Ishikawa (cell line): ENCODE data around the gene MAGI1.

Source experiments
- CEBPB ChIP-seq: IDR thresholded peaks from 2 replicates; pipeline ENCODE4 v1.6.1; 2012
- CREB1 ChIP-seq: IDR thresholded peaks from 2 replicates; pipeline ENCODE4 v1.6.1; 2012; ENCODE audit warnings: low read depth
- EGR1 ChIP-seq: IDR thresholded peaks from 2 replicates; pipeline ENCODE4 v1.6.1; 2012
- EP300 ChIP-seq: IDR thresholded peaks from 2 replicates; pipeline ENCODE4 v1.6.1; 2012; ENCODE audit warnings: borderline replicate concordance
- FOXM1 ChIP-seq: IDR thresholded peaks from 2 replicates; pipeline ENCODE4 v1.6.1; 2012; ENCODE audit warnings: low read depth, borderline replicate concordance
- NFIC ChIP-seq: IDR thresholded peaks from 2 replicates; pipeline ENCODE4 v1.6.1; 2012
- RAD21 ChIP-seq: IDR thresholded peaks from 2 replicates; pipeline ENCODE4 v1.6.1; 2012; ENCODE audit warnings: low read depth
- REST ChIP-seq: IDR thresholded peaks from 2 replicates; pipeline ENCODE4 v1.6.1; 2012; ENCODE audit warnings: low read depth, mild to moderate bottlenecking
- TAF1 ChIP-seq: IDR thresholded peaks from 2 replicates; pipeline ENCODE4 v1.6.1; 2012; ENCODE audit warnings: low read depth, mild to moderate bottlenecking
- TCF12 ChIP-seq: IDR thresholded peaks from 2 replicates; pipeline ENCODE4 v1.6.1; 2012; ENCODE audit warnings: low read depth
- TEAD4 ChIP-seq: IDR thresholded peaks from 2 replicates; pipeline ENCODE4 v1.6.1; 2012
- USF1 ChIP-seq: IDR thresholded peaks from 2 replicates; pipeline ENCODE4 v1.6.1; 2012
- YY1 ChIP-seq: IDR thresholded peaks from 2 replicates; pipeline ENCODE4 v1.6.1; 2012; ENCODE audit warnings: low read depth
- ZBTB7A ChIP-seq: IDR thresholded peaks from 2 replicates; pipeline ENCODE4 v1.6.1; 2012; ENCODE audit warnings: low read depth
- TF ChIP-seq, protein P1 (sequence below): IDR thresholded peaks from 2 replicates; pipeline ENCODE4 v1.6.1; 2012

MAGI1 gene

DNA sequence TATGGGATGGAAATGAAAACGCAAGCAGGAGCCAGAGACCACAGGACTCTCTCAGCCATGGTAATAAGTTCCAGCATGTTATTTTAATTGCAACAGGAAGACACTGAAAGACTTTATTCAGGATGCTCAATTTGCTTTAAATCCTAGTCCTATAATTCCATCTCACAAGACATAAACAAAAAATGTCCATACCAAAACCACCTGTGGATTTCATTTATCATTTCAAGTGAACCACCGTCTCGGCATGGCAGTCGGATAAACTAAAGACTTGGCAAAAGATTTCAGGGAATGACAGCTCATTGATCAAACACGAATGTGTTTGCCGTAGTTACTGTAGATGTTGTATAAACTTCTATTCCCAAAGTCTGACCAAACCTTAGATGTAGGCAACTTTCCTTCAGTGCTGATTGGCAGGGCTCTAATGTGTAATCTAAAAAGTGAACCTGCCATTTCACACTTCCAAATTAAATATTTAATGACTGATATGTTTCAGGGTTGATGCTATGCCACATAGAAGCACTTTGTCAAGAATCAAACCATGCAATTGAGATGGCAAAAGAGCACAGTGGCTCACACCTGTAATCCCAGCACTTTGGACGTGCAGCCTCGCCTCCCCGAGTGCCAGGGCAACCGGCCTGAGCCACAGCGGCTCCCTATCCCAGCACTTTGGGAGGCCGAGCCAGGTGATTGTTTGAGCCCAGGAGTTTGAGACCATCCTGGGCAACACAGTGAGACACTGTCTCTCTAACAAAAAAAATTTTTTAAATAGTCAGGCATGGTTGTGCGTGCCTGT, 331.7 kb downstream of the MAGI1 start:
- no peak for TF ChIP-seq FOXM1
- no peak for TF ChIP-seq NFIC
- no peak for TF ChIP-seq CEBPB
- no peak for TF ChIP-seq EGR1
- TF ChIP-seq TAF1 = no peak
- TF ChIP-seq TEAD4 = no peak
- TF ChIP-seq REST = no peak
- no peak for TF ChIP-seq EP300
- no peak for TF ChIP-seq ZBTB7A
- TF ChIP-seq, protein P1, sequence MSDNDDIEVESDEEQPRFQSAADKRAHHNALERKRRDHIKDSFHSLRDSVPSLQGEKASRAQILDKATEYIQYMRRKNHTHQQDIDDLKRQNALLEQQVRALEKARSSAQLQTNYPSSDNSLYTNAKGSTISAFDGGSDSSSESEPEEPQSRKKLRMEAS = no peak
- TF ChIP-seq YY1 = no peak

DNA sequence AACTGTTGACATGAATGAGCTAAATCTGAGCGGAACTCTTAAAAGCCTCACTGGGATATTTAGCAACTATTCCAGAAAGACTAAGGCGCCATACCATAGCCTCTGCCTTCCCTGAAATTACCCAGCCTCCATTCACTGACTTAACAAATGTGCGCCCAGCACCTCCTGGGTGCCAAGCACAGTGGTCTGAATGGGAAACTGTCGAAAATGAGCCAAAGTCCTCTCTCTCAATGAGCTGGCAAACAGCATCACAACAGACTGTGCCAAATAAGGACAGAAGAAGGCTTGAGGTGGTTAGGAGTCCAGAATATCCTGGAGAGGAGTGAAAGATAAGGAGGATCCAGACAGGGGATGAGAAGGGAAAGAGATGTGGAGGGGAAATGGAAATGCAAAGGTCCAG, 332.4 kb downstream of the MAGI1 start:
- TF ChIP-seq TAF1 (no peak), EGR1 (no peak), NFIC (no peak), REST (no peak), CEBPB (no peak), TCF12 (no peak), EP300 (no peak), YY1 (no peak), USF1 (no peak), ZBTB7A (no peak), CREB1 (no peak), FOXM1 (no peak), TEAD4 (no peak)
- TF ChIP-seq, protein P1 = no peak

- TF ChIP-seq REST (no peak), USF1 (no peak), EGR1 (no peak), YY1 (no peak), TCF12 (no peak), TAF1 (no peak), RAD21 (no peak), TEAD4 (no peak), EP300 (no peak), CREB1 (no peak), FOXM1 (no peak), CEBPB (no peak), NFIC (no peak)
- TF ChIP-seq, protein P1 = no peak
Measured at GRCh38 chr3:65703820-65704219, 334.9 kb downstream of the MAGI1 start.

- TF ChIP-seq TEAD4 (no peak), ZBTB7A (no peak)
Measured at GRCh38 chr3:65703026-65703425, 335.7 kb downstream of the MAGI1 start.
